ENCODE measurements around the gene SERBP1.

GRCh38 chr1:67469431-67469830, 39.2 kb upstream of the SERBP1 start:
- TF ChIP-seq, protein P1, sequence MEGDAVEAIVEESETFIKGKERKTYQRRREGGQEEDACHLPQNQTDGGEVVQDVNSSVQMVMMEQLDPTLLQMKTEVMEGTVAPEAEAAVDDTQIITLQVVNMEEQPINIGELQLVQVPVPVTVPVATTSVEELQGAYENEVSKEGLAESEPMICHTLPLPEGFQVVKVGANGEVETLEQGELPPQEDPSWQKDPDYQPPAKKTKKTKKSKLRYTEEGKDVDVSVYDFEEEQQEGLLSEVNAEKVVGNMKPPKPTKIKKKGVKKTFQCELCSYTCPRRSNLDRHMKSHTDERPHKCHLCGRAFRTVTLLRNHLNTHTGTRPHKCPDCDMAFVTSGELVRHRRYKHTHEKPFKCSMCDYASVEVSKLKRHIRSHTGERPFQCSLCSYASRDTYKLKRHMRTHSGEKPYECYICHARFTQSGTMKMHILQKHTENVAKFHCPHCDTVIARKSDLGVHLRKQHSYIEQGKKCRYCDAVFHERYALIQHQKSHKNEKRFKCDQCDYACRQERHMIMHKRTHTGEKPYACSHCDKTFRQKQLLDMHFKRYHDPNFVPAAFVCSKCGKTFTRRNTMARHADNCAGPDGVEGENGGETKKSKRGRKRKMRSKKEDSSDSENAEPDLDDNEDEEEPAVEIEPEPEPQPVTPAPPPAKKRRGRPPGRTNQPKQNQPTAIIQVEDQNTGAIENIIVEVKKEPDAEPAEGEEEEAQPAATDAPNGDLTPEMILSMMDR (IDR thresholded peaks at IDR 0.05), result no peak
- no peak for TF ChIP-seq POLR2A (IDR thresholded peaks at IDR 0.05)
